GM12875 (cell line): ENCODE results near the gene SPOCK2.

Source experiments
- H3K4me3 ChIP-seq: one replicate; pipeline ENCODE4 v1.5.1; 2011; ENCODE audit warnings: low read depth, low read length, control low read depth
- TF ChIP-seq, protein P1 (sequence below): IDR thresholded peaks from 2 replicates; pipeline ENCODE4 v1.5.1; 2011; ENCODE audit warnings: low read depth, mild to moderate bottlenecking, control low read depth, inconsistent platforms, low read length, moderate library complexity, borderline replicate concordance; ENCODE audit not compliant: insufficient read depth

SPOCK2 gene

DNA sequence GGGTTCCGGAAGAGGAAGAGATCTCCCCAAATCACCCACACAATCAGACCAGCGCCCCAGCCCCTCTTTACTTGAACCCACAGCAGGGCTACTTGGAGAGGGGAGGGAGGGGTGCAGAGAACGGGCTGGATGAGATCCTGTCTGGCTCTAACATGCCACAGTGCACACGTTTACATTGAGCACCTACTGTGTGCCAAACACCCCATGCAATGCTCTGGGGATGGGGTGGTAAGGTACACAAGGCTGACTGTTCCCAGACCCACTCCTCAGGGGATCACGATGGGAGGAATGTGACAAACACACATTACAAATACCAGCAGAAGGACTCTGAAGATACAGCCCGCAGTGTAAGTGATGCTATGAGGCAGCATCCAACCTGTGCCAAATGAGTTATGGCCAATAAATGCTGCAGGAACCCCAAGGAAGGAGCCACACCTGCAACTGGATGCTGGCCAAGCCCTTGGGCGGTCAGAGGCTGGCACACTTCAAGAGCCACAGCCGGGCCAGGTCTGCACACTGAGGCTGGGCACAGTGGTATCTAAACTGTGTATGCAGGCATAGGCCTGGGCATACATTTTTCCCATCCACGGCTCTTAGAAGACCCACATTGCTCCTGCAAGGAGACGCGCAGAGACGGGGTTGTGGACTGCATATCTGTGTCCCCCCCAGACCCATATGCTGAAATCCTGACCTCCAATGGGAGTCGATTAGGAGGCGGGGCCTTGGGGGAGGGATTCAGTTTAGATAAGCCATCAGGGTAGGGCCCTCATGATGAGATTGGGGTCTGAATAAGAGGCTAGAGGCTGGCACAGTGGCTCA, 6.4 kb downstream of the SPOCK2 start:
- H3K4me3 ChIP-seq = no peak overlapping the region

GRCh38 chr10:72081210-72081609, 7.1 kb downstream of the SPOCK2 start:
- TF ChIP-seq, protein P1, sequence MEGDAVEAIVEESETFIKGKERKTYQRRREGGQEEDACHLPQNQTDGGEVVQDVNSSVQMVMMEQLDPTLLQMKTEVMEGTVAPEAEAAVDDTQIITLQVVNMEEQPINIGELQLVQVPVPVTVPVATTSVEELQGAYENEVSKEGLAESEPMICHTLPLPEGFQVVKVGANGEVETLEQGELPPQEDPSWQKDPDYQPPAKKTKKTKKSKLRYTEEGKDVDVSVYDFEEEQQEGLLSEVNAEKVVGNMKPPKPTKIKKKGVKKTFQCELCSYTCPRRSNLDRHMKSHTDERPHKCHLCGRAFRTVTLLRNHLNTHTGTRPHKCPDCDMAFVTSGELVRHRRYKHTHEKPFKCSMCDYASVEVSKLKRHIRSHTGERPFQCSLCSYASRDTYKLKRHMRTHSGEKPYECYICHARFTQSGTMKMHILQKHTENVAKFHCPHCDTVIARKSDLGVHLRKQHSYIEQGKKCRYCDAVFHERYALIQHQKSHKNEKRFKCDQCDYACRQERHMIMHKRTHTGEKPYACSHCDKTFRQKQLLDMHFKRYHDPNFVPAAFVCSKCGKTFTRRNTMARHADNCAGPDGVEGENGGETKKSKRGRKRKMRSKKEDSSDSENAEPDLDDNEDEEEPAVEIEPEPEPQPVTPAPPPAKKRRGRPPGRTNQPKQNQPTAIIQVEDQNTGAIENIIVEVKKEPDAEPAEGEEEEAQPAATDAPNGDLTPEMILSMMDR = no peak
- H3K4me3 ChIP-seq = no peak overlapping the region

More for the DNA sequence above, 6.4 kb downstream of the SPOCK2 start:
- TF ChIP-seq, protein P1 = no peak

DNA sequence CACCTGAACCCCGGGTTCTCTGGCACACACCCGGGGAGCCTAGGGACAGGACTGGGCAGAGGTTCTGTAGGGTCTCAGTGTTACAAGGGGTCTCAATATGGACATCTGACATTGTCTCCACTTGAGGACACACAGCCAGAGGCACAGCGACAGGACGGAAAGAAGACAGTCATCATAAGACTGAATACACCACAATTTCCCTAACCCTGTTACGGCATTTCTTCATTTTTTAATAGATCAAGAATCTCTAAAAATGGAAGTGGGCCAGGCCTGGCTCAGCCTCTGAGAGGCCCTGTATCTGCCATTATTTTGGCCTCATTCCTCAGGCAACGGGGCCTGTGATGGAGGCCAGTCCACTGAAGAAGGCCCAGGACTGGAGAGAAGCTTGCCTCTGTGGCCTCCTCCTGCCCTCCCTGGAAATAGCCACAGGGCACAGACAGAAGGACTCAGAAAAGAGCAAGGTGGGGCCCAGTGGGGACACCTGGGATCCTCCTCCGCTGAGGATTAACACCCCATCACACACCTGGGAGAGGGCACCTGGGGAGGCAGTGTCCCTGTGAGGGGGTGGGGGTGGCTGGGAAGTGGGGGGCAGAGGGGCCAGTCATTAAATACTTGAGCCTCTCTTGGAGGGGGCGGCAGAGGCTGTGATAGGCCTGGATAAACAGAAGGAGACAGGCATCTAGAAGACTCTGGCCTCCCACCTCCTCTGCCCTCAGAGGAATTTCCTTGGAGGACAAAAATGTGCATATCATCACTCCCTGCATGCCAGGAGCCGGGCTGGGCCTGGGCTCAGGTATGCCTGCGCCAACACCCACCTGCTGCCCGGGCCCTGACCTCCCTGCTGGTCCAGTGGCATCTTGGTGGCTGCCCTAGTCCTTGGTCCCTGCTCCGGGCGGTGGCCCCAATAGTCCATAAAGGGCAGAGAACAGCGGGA, 8.0 kb downstream of the SPOCK2 start:
- H3K4me3 ChIP-seq = no peak overlapping the region
- TF ChIP-seq, protein P1 = no peak

DNA sequence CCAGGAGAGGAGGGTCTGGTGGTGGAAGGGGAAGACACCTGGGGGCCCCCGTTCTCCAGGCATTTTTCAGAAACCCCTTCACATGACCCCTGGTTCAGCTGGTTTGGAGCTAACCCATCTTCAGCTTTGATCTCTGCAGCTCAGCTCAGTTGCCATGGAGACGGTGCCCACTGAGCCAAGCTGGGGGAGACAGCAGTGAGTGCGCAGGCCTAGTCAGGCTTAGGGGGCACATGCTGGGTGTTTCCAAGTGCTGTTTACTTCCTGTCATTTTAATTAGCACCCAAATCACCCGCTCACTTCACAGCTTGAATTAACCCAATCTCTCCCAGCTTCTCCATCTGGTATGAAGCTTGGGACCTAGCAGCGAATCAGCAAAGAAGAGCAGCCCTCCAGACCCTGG, 9.0 kb downstream of the SPOCK2 start:
- H3K4me3 ChIP-seq = no peak overlapping the region
- TF ChIP-seq, protein P1 = no peak

DNA sequence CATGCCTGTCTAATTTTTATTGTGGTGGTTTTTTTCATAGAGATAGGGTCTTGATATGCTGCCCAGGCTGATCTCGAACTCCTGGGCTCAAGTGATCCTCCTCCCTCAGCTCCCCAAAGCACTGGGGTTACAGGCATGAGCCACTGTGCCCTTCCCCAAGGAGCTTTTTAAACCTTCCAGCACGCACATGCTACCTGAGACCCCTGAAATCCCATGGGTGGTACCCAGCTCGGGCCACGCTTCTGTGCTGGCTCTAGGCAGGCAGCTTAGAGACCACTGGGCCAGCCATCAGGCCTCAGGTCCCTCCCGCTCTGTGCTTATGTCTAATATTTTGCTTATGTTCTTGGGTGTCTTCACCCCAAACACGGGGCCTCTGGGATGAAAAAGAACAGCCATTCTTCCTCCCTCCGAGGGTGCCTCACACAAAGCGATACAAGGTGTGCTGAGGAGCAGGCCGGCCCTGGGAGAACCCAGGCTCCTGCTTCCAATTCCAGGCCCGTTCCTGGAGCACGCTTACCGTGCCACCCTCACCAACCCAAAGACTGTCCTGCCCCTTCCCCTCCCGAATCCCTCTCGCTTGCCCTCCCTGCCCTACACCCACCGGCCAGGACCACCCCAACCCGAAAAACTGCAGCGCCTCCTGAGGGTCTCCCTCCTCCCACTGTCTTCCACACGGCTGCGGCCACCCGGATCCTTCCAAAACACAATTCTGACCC, 10.9 kb downstream of the SPOCK2 start:
- TF ChIP-seq, protein P1 = no peak
- no peak overlapping the region for H3K4me3 ChIP-seq

- TF ChIP-seq, protein P1 = no peak
- H3K4me3 ChIP-seq = no peak overlapping the region
Measured at GRCh38 chr10:72076756-72077155, 11.6 kb downstream of the SPOCK2 start.
